Activated T-helper 1 cell treated with anti-CD3 and anti-CD28 coated beads, Interleukin-12 subunit alpha, Interleukin-12 subunit beta, Interleukin-2, Interleukin-4 antibody, amounts not matched to agents 30 ng/mL and 10 ng/mL and 1 ng/mL, durations not matched to agents 14 hours and 24 hours and 36 hours (primary cell): ENCODE measurements around the gene COL21A1. TPM values are rescaled to one million over a fixed set of nuclear protein-coding genes. Genes with fewer than 3 reads are reported as not detected.

Source experiments
- DNase-seq: peaks from one replicate; pipeline ENCODE4 v3.0.0; 2021; ENCODE audit warnings: low spot score
- H3K27ac Mint-ChIP-seq: one replicate; pipeline ENCODE4 v1.8.0; 2021; ENCODE audit warnings: mild to moderate bottlenecking, mixed read lengths
- H3K27me3 Mint-ChIP-seq: one replicate; pipeline ENCODE4 v1.8.0; 2022; ENCODE audit warnings: mild to moderate bottlenecking, moderate library complexity, mixed read lengths; ENCODE audit not compliant: insufficient read depth
- H3K36me3 Mint-ChIP-seq: one replicate; pipeline ENCODE4 v1.8.0; 2021; ENCODE audit warnings: low read depth, mixed read lengths
- H3K4me1 Mint-ChIP-seq: one replicate; pipeline ENCODE4 v1.8.0; 2021; ENCODE audit warnings: low read depth, mixed read lengths
- H3K4me3 Mint-ChIP-seq: one replicate; pipeline ENCODE4 v1.8.0; 2021; ENCODE audit warnings: mild to moderate bottlenecking, moderate library complexity, mixed read lengths
- H3K9me3 Mint-ChIP-seq: one replicate; pipeline ENCODE4 v1.8.0; 2021; ENCODE audit warnings: mixed read lengths
- intact Hi-C: fragments of 100-400 bp; cut with micrococcal nuclease; formaldehyde crosslinking; loops from one replicate; pipeline ENCODE4 v1.15.1; 2024
- total RNA-seq: library from RNA; stranded (reverse); gene quantifications from 2 replicates; pipeline ENCODE4 v1.2.3, GENCODE V29; 2022

The COL21A1 gene
- total RNA-seq, 1 donor from 2014 or later, result not detected

GRCh38 chr6:56073315-56073714, 174.1 kb downstream of the COL21A1 start:
- Mint-ChIP-seq H3K27ac (no peak overlapping the region), H3K4me3 (no peak overlapping the region)
- no peak for DNase-seq

GRCh38 chr6:56072856-56073255, 174.5 kb downstream of the COL21A1 start:
- intact Hi-C loops, result no loop called here
- Mint-ChIP-seq H3K9me3 (no peaks in the 10 kb centered on the region), H3K4me3 (no peak overlapping the region), H3K27me3 (no peaks in the 10 kb centered on the region), H3K4me1 (no peaks in the 10 kb centered on the region), H3K27ac (no peak overlapping the region), H3K36me3 (no peaks in the 10 kb centered on the region)
- DNase-seq, result no peak

More at GRCh38 chr6:56073315-56073714, 174.1 kb downstream of the COL21A1 start:
- Mint-ChIP-seq H3K9me3 (no peaks in the 10 kb centered on the region), H3K4me1 (no peaks in the 10 kb centered on the region), H3K27me3 (no peaks in the 10 kb centered on the region), H3K36me3 (no peaks in the 10 kb centered on the region)
- intact Hi-C loops, result no loop called here

GRCh38 chr6:56065408-56065807, 182.0 kb downstream of the COL21A1 start:
- no peak overlapping the region for H3K4me3 Mint-ChIP-seq
- peaks cover 2% of the 10 kb centered on the region for H3K27me3 Mint-ChIP-seq
- DNase-seq, result no peak
- H3K9me3 Mint-ChIP-seq, result no peaks in the 10 kb centered on the region
- H3K4me1 Mint-ChIP-seq, result no peaks in the 10 kb centered on the region
- H3K27ac Mint-ChIP-seq, result no peak overlapping the region
- intact Hi-C loops, result no loop called here
- H3K36me3 Mint-ChIP-seq, result no peaks in the 10 kb centered on the region

GRCh38 chr6:56062836-56063235, 184.5 kb downstream of the COL21A1 start:
- no peak for DNase-seq
- Mint-ChIP-seq H3K4me3 (no peak overlapping the region), H3K4me1 (no peaks in the 10 kb centered on the region), H3K36me3 (no peaks in the 10 kb centered on the region), H3K27ac (no peak overlapping the region), H3K27me3 (peaks cover 2% of the 10 kb centered on the region), H3K9me3 (no peaks in the 10 kb centered on the region)
- intact Hi-C loops, result no loop called here

- no peak overlapping the region for H3K4me3 Mint-ChIP-seq
- H3K9me3 Mint-ChIP-seq, result no peaks in the 10 kb centered on the region
- no peak overlapping the region for H3K27ac Mint-ChIP-seq
- H3K27me3 Mint-ChIP-seq, result no peaks in the 10 kb centered on the region
- DNase-seq, result no peak
- H3K36me3 Mint-ChIP-seq, result no peaks in the 10 kb centered on the region
- no peaks in the 10 kb centered on the region for H3K4me1 Mint-ChIP-seq
- intact Hi-C loops, result no loop called here
Observed at GRCh38 chr6:56058636-56059035, 188.7 kb downstream of the COL21A1 start.

GRCh38 chr6:56055081-56055704, 192.2 kb downstream of the COL21A1 start:
- Mint-ChIP-seq H3K27me3 (no peaks in the 10 kb centered on the region), H3K27ac (no peak overlapping the region), H3K9me3 (no peaks in the 10 kb centered on the region), H3K36me3 (no peaks in the 10 kb centered on the region), H3K4me1 (no peaks in the 10 kb centered on the region), H3K4me3 (no peak overlapping the region)
- intact Hi-C loops, result no loop called here
- no peak for DNase-seq

- no peaks in the 10 kb centered on the region for H3K36me3 Mint-ChIP-seq
- H3K9me3 Mint-ChIP-seq, result no peaks in the 10 kb centered on the region
- intact Hi-C loops, result no loop called here
- H3K27me3 Mint-ChIP-seq, result no peaks in the 10 kb centered on the region
- no peak for DNase-seq
- H3K27ac Mint-ChIP-seq, result no peak overlapping the region
- H3K4me1 Mint-ChIP-seq, result no peaks in the 10 kb centered on the region
- H3K4me3 Mint-ChIP-seq, result no peak overlapping the region
Observed at GRCh38 chr6:56051202-56051598, 196.2 kb downstream of the COL21A1 start.

- no peak for DNase-seq
- Mint-ChIP-seq H3K9me3 (no peaks in the 10 kb centered on the region), H3K27ac (no peak overlapping the region), H3K27me3 (no peaks in the 10 kb centered on the region), H3K4me1 (no peaks in the 10 kb centered on the region), H3K4me3 (no peak overlapping the region), H3K36me3 (no peaks in the 10 kb centered on the region)
- intact Hi-C loops, result no loop called here
Observed at GRCh38 chr6:56050530-56051201, 196.7 kb downstream of the COL21A1 start.

GRCh38 chr6:56048601-56049000, 198.8 kb downstream of the COL21A1 start:
- no peak overlapping the region for H3K4me3 Mint-ChIP-seq
- H3K9me3 Mint-ChIP-seq, result no peaks in the 10 kb centered on the region
- H3K27me3 Mint-ChIP-seq, result no peaks in the 10 kb centered on the region
- H3K27ac Mint-ChIP-seq, result no peak overlapping the region
- no peaks in the 10 kb centered on the region for H3K4me1 Mint-ChIP-seq
- DNase-seq, result no peak
- H3K36me3 Mint-ChIP-seq, result no peaks in the 10 kb centered on the region
- intact Hi-C loops, result no loop called here

- Mint-ChIP-seq H3K4me3 (no peak overlapping the region), H3K9me3 (no peaks in the 10 kb centered on the region), H3K27ac (no peak overlapping the region), H3K36me3 (no peaks in the 10 kb centered on the region), H3K4me1 (no peaks in the 10 kb centered on the region), H3K27me3 (no peaks in the 10 kb centered on the region)
- no peak for DNase-seq
- intact Hi-C loops, result no loop called here
Observed at GRCh38 chr6:56047931-56048540, 199.3 kb downstream of the COL21A1 start.

GRCh38 chr6:56046576-56046975, 200.8 kb downstream of the COL21A1 start:
- Mint-ChIP-seq H3K27ac (no peak overlapping the region), H3K4me3 (no peak overlapping the region), H3K9me3 (no peaks in the 10 kb centered on the region), H3K36me3 (no peaks in the 10 kb centered on the region), H3K27me3 (peaks cover 1% of the 10 kb centered on the region), H3K4me1 (no peaks in the 10 kb centered on the region)
- no peak for DNase-seq
- intact Hi-C loops, result no loop called here

- no peaks in the 10 kb centered on the region for H3K4me1 Mint-ChIP-seq
- H3K27me3 Mint-ChIP-seq, result peaks cover 1% of the 10 kb centered on the region
- intact Hi-C loops, result no loop called here
- no peaks in the 10 kb centered on the region for H3K36me3 Mint-ChIP-seq
- H3K4me3 Mint-ChIP-seq, result no peak overlapping the region
- H3K27ac Mint-ChIP-seq, result no peak overlapping the region
- H3K9me3 Mint-ChIP-seq, result no peaks in the 10 kb centered on the region
- DNase-seq, result no peak
Observed at GRCh38 chr6:56043761-56044160, 203.6 kb downstream of the COL21A1 start.

- Mint-ChIP-seq H3K27ac (no peak overlapping the region), H3K27me3 (peaks cover 1% of the 10 kb centered on the region), H3K36me3 (no peaks in the 10 kb centered on the region), H3K9me3 (no peaks in the 10 kb centered on the region), H3K4me3 (no peak overlapping the region), H3K4me1 (no peaks in the 10 kb centered on the region)
- intact Hi-C loops, result no loop called here
- no peak for DNase-seq
Observed at GRCh38 chr6:56043076-56043475, 204.3 kb downstream of the COL21A1 start.
